Activated CD8-positive, alpha-beta memory T cell treated with anti-CD3 and anti-CD28 coated beads for 36 hours (primary cell): Measurements from ENCODE around the gene SMIM41. TPM values are rescaled to one million over a fixed set of nuclear protein-coding genes. Genes with fewer than 3 reads are reported as not detected.

Experiments used
- CTCF ChIA-PET: fragments of 350-600 bp; sonication (Branson Sonifier 250); formaldehyde crosslinking; loops from one replicate; lab custom pipeline; 2021; ENCODE audit warnings: antibody characterized with exemption; lab: Charles Lee
- POLR2A ChIA-PET: fragments of 350-600 bp; sonication (Branson Sonifier 250); formaldehyde crosslinking; loops from one replicate; lab custom pipeline; 2021; ENCODE audit warnings: antibody characterized with exemption; lab: Charles Lee
- total RNA-seq, 2 experiments: library from RNA; stranded (reverse); gene quantifications; one replicate each; pipeline ENCODE4 v1.2.3, GENCODE V29; 2021

Gene SMIM41
- total RNA-seq, 2 experiments from 2014 or later, result not detected

- POLR2A ChIA-PET, result no interaction called here
These were observed 5.7 kb upstream of the SMIM41 start for GRCh38 chr12:52073531-52074381.

GRCh38 chr12:52074971-52075724 is 4.4 kb upstream of the SMIM41 start:
- ChIA-PET POLR2A (no interaction called here), CTCF (interaction anchor here (1.3 to 23.1 kb wide), 2 partner anchors 9 to 49 kb away, joined by 3 to 392 read pairs; no protein-coding TSS in a partner anchor)

More at GRCh38 chr12:52073531-52074381, 5.7 kb upstream of the SMIM41 start:
- CTCF ChIA-PET, result interaction anchor here (23.1 kb wide), 1 partner anchor 47 kb away, joined by 392 read pairs; no protein-coding TSS in a partner anchor

GRCh38 chr12:52076811-52077210 is 2.7 kb upstream of the SMIM41 start:
- CTCF ChIA-PET, result interaction anchor here (23.1 kb wide), 1 partner anchor 50 kb away, joined by 392 read pairs; no protein-coding TSS in a partner anchor
- POLR2A ChIA-PET, result no interaction called here

- ChIA-PET POLR2A (no interaction called here), CTCF (interaction anchor here (0.7 to 23.1 kb wide), 3 partner anchors 8 to 94 kb away, joined by 4 to 392 read pairs (median 4); partner anchors contain the start of gene ATG101)
These were observed 1.2 kb upstream of the SMIM41 start for GRCh38 chr12:52078276-52078675.

GRCh38 chr12:52080403-52081251 is 1.1 kb downstream of the SMIM41 start:
- POLR2A ChIA-PET, result interaction anchor here (1.3 kb wide), 1 partner anchor 55 kb away, joined by 4 read pairs; no protein-coding TSS in a partner anchor

GRCh38 chr12:52081263-52081733 is 1.8 kb downstream of the SMIM41 start:
- ChIA-PET POLR2A (interaction anchor here (1.3 kb wide), 1 partner anchor 55 kb away, joined by 4 read pairs; no protein-coding TSS in a partner anchor), CTCF (interaction anchor here (0.7 to 23.1 kb wide), 7 partner anchors 10 to 88 kb away, joined by 3 to 392 read pairs (median 4); partner anchors contain the start of gene ATG101)

More at GRCh38 chr12:52080403-52081251, 1.1 kb downstream of the SMIM41 start:
- CTCF ChIA-PET, result interaction anchor here (0.7 to 23.1 kb wide), 8 partner anchors 9 to 77 kb away, joined by 3 to 392 read pairs (median 4); partner anchors contain the start of gene ATG101

- POLR2A ChIA-PET, result interaction anchor here (1.3 kb wide), 1 partner anchor 56 kb away, joined by 4 read pairs; no protein-coding TSS in a partner anchor
These were observed 2.6 kb downstream of the SMIM41 start for GRCh38 chr12:52082026-52082668.

GRCh38 chr12:52082669-52082987 is 3.1 kb downstream of the SMIM41 start:
- ChIA-PET CTCF (interaction anchor here (0.7 to 23.1 kb wide), 6 partner anchors 13 to 89 kb away, joined by 3 to 392 read pairs (median 4); partner anchors contain the start of gene ATG101), POLR2A (no interaction called here)

More at GRCh38 chr12:52082026-52082668, 2.6 kb downstream of the SMIM41 start:
- CTCF ChIA-PET, result interaction anchor here (1.2 to 23.1 kb wide), 6 partner anchors 11 to 89 kb away, joined by 3 to 392 read pairs (median 4); partner anchors contain the start of gene ATG101

- POLR2A ChIA-PET, result no interaction called here
These were observed 3.6 kb downstream of the SMIM41 start for GRCh38 chr12:52082988-52083637.

GRCh38 chr12:52083638-52083996 is 4.1 kb downstream of the SMIM41 start:
- POLR2A ChIA-PET, result no interaction called here
- CTCF ChIA-PET, result interaction anchor here (1.1 to 23.1 kb wide), 5 partner anchors 14 to 91 kb away, joined by 4 to 392 read pairs (median 12); partner anchors contain the start of gene ATG101

More at GRCh38 chr12:52082988-52083637, 3.6 kb downstream of the SMIM41 start:
- CTCF ChIA-PET, result interaction anchor here (0.7 to 23.1 kb wide), 5 partner anchors 13 to 56 kb away, joined by 3 to 392 read pairs (median 3); partner anchors contain the start of gene ATG101

GRCh38 chr12:52084491-52085231 is 5.2 kb downstream of the SMIM41 start:
- ChIA-PET CTCF (interaction anchor here (0.8 to 3.5 kb wide), 8 partner anchors 9 to 92 kb away, joined by 3 to 57 read pairs (median 5); partner anchors contain the start of gene ATG101), POLR2A (no interaction called here)

GRCh38 chr12:52085682-52086180 is 6.2 kb downstream of the SMIM41 start:
- ChIA-PET POLR2A (no interaction called here), CTCF (interaction anchor here (0.7 to 3.1 kb wide), 4 partner anchors 14 to 61 kb away, joined by 3 to 57 read pairs (median 5); no protein-coding TSS in a partner anchor)

- ChIA-PET POLR2A (no interaction called here), CTCF (interaction anchor here (0.7 to 3.1 kb wide), 2 partner anchors 15 to 62 kb away, joined by 3 to 57 read pairs; no protein-coding TSS in a partner anchor)
These were observed 6.9 kb downstream of the SMIM41 start for GRCh38 chr12:52086366-52086765.

GRCh38 chr12:52086944-52087835 is 7.7 kb downstream of the SMIM41 start:
- CTCF ChIA-PET, result interaction anchor here (3.1 to 4.9 kb wide), 2 partner anchors 62 to 63 kb away, joined by 22 to 57 read pairs; no protein-coding TSS in a partner anchor

More at GRCh38 chr12:52086944-52087835, 7.7 kb downstream of the SMIM41 start:
- POLR2A ChIA-PET, result no interaction called here
